ENCODE data around the gene TMEM123.
"Not testable (repeated sequence)": the region's sequence is repeated elsewhere in the genome, so short reads cannot be mapped to it uniquely, and the experiment has no call there.

The TMEM123 gene

GRCh38 chr11:102390667-102391465 lies 61.7 kb downstream of the TMEM123 start:
- DNase-seq, result no peak

- DNase-seq, result no peak
These were observed 63.3 kb downstream of the TMEM123 start for GRCh38 chr11:102389253-102389652.

- DNase-seq, result no peak
These were observed 65.4 kb downstream of the TMEM123 start for GRCh38 chr11:102387043-102387781.

- DNase-seq, result no peak
These were observed 66.3 kb downstream of the TMEM123 start for GRCh38 chr11:102386136-102386734.

GRCh38 chr11:102385085-102386007 lies 67.2 kb downstream of the TMEM123 start:
- no peak for DNase-seq

DNA sequence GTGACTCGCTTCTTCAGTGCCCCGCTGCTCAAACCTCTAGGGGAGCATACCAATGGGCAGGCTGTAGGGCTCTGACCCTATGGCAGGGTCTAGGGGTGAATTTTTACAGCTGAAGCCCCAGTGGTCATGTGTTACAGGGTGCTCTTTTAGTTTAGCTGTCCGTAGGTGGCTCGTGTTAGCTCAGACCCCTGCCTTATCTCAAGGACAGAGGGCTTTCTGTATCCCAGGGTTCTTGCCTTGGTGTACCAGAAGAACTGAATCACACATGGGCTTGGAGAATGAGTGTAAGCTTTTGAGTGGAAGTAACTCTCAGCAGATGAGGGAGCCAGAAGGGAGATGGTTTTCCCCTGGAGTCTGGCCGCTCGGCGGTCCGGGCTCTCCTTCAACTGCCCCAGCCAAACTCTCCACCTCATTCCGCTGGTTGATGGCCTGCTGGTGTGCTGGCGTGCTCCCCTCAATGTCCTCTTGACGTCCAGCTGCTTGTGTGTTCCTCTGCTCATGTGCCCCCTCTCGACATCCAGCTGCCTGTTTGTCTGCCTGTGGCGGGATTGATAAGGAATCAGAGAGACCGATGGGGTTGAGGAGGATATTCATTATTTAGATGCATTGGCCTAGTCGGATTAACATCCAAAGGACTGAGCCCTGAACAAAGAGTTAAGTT lies 68.0 kb downstream of the TMEM123 start:
- DNase-seq, result no peak

DNA sequence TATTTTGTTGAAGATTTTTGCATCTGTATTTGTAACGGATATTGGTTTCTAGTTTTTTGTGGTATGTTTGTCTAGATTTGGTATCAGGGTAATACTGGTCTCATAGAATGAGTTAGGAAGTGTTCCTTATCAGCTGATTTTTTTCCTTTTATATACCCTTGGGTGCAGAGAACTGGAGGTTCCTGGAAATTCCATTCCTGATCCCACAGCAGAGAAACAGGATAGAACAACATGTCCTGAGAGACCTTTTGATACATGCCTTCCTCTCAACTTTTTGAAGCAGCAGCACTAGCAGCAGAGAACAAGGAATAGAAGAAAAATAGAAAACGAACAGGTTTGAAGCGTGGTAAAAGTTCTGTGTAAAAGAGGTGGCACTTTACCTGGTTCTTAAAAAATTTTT lies 68.7 kb downstream of the TMEM123 start:
- DNase-seq, result no peak

DNA sequence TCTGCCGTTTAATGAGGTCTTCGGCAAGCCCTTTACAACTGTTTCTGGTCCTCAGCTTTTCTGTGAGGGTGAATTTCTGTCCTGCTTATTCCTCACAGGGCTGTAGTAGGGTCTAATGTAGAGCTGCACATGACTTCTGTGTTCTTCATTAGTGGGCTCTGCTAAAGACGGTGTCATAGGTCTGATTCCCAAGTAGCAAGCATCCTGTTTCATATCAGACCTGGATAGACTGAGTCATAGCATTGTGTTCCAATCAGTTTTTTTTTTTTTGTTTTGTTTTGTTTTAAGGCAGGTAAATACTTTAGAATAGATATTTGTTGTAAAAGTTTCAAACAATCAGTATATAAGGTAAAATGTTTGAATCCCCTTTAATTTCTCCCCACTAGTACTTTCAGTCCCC lies 70.2 kb downstream of the TMEM123 start:
- no peak for DNase-seq

GRCh38 chr11:102378818-102379217 lies 73.7 kb downstream of the TMEM123 start:
- DNase-seq, result no peak

GRCh38 chr11:102377891-102378290 lies 74.7 kb downstream of the TMEM123 start:
- DNase-seq, result no peak

- no peak for DNase-seq
These were observed 76.7 kb downstream of the TMEM123 start for GRCh38 chr11:102375720-102376399.

DNA sequence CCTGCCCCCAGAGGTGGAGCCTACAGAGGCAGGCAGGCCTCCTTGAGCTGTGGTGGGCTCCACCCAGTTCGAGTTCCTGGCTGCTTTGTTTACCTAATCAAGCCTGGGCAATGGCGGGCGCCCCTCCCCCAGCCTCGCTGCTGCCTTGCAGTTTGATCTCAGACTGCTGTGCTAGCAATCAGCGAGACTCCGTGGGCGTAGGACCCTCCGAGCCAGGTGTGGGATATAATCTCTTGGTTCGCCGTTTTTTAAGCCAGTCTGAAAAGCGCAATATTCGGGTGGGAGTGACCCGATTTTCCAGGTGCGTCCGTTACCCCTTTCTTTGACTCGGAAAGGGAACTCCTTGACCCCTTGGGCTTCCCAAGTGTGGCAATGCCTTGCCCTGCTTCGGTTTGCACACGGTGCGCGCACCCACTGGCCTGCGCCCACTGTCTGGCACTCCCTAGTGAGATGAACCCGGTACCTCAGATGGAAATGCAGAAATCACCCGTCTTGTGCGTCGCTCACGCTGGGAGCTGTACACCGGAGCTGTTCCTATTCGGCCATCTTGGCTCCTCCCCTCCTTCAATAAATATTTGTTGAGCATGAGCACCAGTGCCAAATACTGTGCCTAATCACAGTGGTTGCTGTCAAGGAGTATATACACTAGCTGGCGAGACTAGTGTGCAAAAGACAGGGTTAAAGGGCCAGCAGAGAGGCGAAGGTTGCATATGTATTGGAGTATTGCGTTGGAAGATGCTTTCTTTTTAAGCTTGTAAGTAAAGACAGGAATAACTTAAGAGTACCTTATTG lies 77.7 kb downstream of the TMEM123 start:
- not testable (repeated sequence) for DNase-seq

DNA sequence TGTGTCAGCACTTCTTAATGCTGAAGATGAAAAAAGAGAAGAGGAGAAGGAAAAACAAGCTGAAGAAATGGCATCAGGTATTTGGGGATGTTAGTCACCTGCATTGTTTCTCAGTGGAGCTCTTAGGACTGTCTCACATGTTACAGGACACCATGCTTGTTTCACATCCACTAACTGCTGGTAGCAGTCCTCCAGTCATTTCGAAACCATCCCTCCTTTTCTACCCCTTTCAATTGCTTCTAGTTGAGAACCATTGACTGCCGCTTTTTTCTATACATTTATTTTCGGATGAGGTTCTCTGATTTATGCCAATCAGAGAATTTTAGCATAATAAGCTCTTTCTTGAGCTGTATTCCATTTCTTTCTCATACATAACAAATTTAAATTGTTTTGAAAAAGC lies 84.1 kb downstream of the TMEM123 start:
- DNase-seq, result no peak

GRCh38 chr11:102367364-102367763 lies 85.2 kb downstream of the TMEM123 start:
- DNase-seq, result no peak

- no peak for DNase-seq
These were observed 87.6 kb downstream of the TMEM123 start for GRCh38 chr11:102364991-102365390.

- no peak for DNase-seq
These were observed 91.2 kb downstream of the TMEM123 start for GRCh38 chr11:102361086-102362031.

DNA sequence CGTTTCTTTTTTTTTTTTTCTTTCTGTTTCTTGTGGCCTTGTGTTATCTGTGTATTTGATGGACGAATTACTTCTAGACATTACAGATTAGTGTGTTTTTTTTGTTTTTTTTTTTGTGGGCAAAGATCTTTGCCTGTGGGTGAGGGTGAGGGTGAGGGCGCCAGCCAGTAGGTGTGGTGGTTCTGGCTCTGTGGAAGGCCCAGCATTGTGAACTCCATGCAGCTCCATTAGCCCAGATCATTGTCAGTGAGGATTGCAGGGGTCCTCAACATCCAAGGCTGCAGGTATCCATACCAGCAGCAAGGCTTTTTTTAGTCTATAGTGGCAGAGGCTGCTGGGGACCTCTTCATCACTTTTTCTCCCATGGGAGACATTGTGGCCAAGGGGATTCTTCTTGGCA lies 91.9 kb downstream of the TMEM123 start:
- DNase-seq, result no peak

GRCh38 chr11:102359372-102359771 lies 93.2 kb downstream of the TMEM123 start:
- no peak for DNase-seq

GRCh38 chr11:102357116-102357515 lies 95.4 kb downstream of the TMEM123 start:
- DNase-seq, result no peak
